Measurements from ENCODE around the gene GPR37L1.

DNA sequence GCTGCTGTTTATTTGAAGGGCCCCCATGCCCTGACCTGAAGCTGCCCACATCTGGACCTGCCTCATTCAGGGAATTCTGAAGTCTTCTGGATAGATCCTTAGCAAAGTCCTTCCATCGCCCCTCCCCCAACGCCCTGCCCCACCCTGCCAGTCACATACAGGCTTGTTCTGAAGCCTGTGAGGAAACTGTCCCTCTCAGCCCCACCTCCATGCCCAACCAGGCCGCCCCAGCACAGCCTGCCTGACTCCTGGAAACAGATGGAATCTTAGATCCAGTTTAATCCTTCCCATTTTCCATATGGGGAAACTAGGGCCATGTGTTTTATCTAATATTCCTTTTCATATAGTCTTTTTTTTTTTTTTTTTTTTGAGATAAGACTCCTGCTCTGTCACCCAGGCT lies 44.5 kb upstream of the GPR37L1 start:
- TF ChIP-seq CBX5 (IDR thresholded peaks at IDR 0.05; ENCODE audit: low read depth, low read length) (no peak), POLR2A (IDR thresholded peaks at IDR 0.05; ENCODE audit: control extremely low read depth in 1 of 2, low read depth in 2 of 2, low read length in 2 of 2) (no peak), SUZ12 (IDR thresholded peaks at IDR 0.05; ENCODE audit: low read length) (no peak), HDAC2 (IDR thresholded peaks at IDR 0.05; ENCODE audit: borderline replicate concordance in 1 of 2, low read depth in 2 of 2, low read length in 2 of 2) (no peak), POLR2AphosphoS5 (IDR thresholded peaks at IDR 0.05; ENCODE audit: low read depth, low read length) (no peak)
- TF ChIP-seq, protein P1, sequence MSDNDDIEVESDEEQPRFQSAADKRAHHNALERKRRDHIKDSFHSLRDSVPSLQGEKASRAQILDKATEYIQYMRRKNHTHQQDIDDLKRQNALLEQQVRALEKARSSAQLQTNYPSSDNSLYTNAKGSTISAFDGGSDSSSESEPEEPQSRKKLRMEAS (IDR thresholded peaks at IDR 0.05) = no peak
- TF ChIP-seq, protein P2, sequence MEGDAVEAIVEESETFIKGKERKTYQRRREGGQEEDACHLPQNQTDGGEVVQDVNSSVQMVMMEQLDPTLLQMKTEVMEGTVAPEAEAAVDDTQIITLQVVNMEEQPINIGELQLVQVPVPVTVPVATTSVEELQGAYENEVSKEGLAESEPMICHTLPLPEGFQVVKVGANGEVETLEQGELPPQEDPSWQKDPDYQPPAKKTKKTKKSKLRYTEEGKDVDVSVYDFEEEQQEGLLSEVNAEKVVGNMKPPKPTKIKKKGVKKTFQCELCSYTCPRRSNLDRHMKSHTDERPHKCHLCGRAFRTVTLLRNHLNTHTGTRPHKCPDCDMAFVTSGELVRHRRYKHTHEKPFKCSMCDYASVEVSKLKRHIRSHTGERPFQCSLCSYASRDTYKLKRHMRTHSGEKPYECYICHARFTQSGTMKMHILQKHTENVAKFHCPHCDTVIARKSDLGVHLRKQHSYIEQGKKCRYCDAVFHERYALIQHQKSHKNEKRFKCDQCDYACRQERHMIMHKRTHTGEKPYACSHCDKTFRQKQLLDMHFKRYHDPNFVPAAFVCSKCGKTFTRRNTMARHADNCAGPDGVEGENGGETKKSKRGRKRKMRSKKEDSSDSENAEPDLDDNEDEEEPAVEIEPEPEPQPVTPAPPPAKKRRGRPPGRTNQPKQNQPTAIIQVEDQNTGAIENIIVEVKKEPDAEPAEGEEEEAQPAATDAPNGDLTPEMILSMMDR (IDR thresholded peaks at IDR 0.05; ENCODE audit: control extremely low read depth in 1 of 3, insufficient read depth in 1 of 3, low read depth in 1 of 3, low read length in 3 of 3) = no peak
